ENCODE results near the gene TPX2. TPM values are rescaled to one million over a fixed set of nuclear protein-coding genes. Genes with fewer than 3 reads are reported as not detected.
"Not testable (repeated sequence)": the region's sequence is repeated elsewhere in the genome, so short reads cannot be mapped to it uniquely, and the experiment has no call there.

Gene TPX2
- total RNA-seq, 2 experiments from 2014 or later, result 148 to 159 TPM

DNA sequence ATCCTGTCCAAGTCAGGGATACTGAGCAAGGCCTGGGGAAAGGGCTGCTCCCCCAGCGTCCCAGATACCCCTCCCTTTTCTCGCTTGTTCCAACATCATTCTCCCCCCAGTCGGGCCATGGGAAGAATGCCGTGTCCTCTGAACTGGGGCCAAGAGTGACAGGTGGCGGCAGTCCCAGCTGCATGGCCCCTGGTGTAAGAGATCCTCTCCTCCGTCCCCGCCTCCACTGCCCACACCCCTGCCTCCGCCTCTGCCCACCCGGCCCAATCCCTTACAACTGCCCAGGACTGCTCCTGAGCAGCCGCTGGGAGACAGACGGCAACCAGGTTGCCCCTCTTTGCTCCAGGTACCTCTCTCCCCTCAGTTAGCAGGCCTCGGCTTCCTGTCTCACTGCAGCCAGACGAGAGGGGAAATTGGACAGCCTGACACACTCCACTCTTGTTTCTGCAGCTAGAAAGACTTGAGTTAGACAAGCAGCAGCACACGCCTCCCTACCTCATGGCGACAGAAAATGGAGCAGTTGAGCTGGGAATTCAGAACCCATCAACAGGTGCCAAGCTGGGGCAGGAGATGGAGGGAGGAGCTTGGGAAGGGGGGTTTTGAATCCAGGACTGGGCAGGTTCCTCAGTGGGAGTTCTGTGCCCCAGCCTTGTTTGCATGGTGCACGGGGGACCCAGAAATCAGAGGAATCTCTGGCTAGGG lies 80.1 kb downstream of the TPX2 start, which contains the start of gene MYLK2:
MYLK2 (plus strand) TSS at position 274 of the 702 bp plus-strand sequence; CDS start at position 499, 225 bp downstream.
- Mint-ChIP-seq H3K9me3 (ENCODE audit: low read depth) (no peaks in the 10 kb centered on the region), H3K27me3 (no peaks in the 10 kb centered on the region), H3K27ac (no peak within 1 kb of the TSS), H3K36me3 (no peaks in the 10 kb centered on the region), H3K4me1 (peaks cover 7% of the 10 kb centered on the region), H3K4me3 (no peak within 1 kb of the TSS)
- CTCF ChIA-PET, result interaction anchor here (1.2 to 7.1 kb wide), 5 partner anchors 15 to 212 kb away, joined by 3 to 110 read pairs (median 5); partner anchors contain the start of gene FOXS1
- DNase-seq (no peak), ATAC-seq (no peak)

- H3K4me1 Mint-ChIP-seq, result peaks cover 7% of the 10 kb centered on the region
- H3K36me3 Mint-ChIP-seq, result no peaks in the 10 kb centered on the region
- H3K27me3 Mint-ChIP-seq, result no peaks in the 10 kb centered on the region
- no peak for DNase-seq
- no peak for ATAC-seq
- no peaks in the 10 kb centered on the region for H3K9me3 Mint-ChIP-seq (ENCODE audit: low read depth)
- CTCF ChIA-PET, result interaction anchor here (1.2 to 7.1 kb wide), 6 partner anchors 12 to 211 kb away, joined by 3 to 110 read pairs (median 32); partner anchors contain the start of gene FOXS1
- no peak overlapping the region for H3K27ac Mint-ChIP-seq
- H3K4me3 Mint-ChIP-seq, result no peak overlapping the region
Measured at GRCh38 chr20:31820228-31820627, 81.1 kb downstream of the TPX2 start.

- Mint-ChIP-seq H3K36me3 (no peaks in the 10 kb centered on the region), H3K9me3 (ENCODE audit: low read depth) (no peaks in the 10 kb centered on the region), H3K27me3 (no peaks in the 10 kb centered on the region), H3K4me1 (peaks cover 7% of the 10 kb centered on the region), H3K4me3 (no peak overlapping the region), H3K27ac (no peak overlapping the region)
- DNase-seq (no peak), ATAC-seq (no peak)
- CTCF ChIA-PET, result interaction anchor here (1.0 to 7.1 kb wide), 8 partner anchors 12 to 270 kb away, joined by 3 to 110 read pairs (median 26); partner anchors contain the start of gene FOXS1
Measured at GRCh38 chr20:31821427-31821826, 82.3 kb downstream of the TPX2 start.

DNA sequence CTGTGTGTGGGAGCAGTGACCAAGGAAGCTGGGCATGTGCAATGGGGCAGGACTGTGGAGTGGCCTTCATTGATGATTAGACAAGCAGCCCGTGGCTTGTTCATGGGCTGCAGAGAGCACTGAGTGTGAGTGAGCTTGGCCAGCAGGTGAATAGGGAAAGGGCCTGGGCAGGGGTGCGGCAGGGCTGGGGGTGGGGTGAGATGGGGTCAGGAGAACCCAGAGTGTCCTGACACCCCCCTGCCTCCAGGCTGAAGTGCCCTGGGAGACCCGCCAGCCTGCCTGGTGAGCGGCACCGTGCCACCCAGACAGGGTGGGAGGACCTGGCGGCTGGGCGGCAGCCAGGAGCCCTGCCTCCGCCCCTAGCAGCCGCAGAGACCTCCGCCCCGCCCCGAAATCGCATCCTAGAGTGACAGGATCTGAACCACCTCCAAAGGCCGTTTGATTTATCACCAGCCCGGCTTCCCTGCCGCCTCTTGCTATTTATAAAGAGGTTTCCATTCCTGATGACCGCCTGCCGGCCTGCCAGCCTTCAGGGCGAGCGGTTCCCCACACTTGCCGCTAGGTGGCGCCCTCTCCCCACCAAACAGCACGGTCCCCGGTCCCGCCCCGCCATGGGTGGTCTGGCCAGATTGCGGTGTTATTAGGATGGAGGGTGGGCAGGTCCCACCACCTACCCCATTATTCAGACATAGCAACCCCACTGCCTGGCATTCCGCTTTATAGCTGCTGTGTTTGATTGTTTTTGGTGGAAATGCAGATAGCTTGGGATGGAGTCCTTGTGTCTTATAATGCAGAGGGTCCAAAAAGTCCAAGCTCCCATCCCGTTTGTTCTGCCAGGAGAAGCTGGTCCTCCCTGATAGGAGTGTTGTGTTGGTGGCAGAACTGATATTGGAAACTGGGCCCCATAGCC lies 83.6 kb downstream of the TPX2 start:
- no peak overlapping the region for H3K4me3 Mint-ChIP-seq
- CTCF ChIA-PET, result interaction anchor here (0.6 to 7.1 kb wide), 37 partner anchors 9 to 273 kb away, joined by 3 to 110 read pairs (median 4); partner anchors contain the start of genes FOXS1 and PDRG1
- no peaks in the 10 kb centered on the region for H3K27me3 Mint-ChIP-seq

GRCh38 chr20:31823360-31824124 lies 84.5 kb downstream of the TPX2 start:
- H3K27ac Mint-ChIP-seq, result no peak overlapping the region
- DNase-seq, result no peak
- H3K4me3 Mint-ChIP-seq, result no peak overlapping the region
- ATAC-seq, result no peak
- H3K27me3 Mint-ChIP-seq, result no peaks in the 10 kb centered on the region
- CTCF ChIA-PET, result interaction anchor here (0.6 to 7.1 kb wide), 32 partner anchors 8 to 272 kb away, joined by 3 to 110 read pairs (median 4); partner anchors contain the start of genes FOXS1 and PDRG1
- H3K36me3 Mint-ChIP-seq, result no peaks in the 10 kb centered on the region
- H3K4me1 Mint-ChIP-seq, result peaks cover 7% of the 10 kb centered on the region
- H3K9me3 Mint-ChIP-seq (ENCODE audit: low read depth), result no peaks in the 10 kb centered on the region

More for the DNA sequence above, 83.6 kb downstream of the TPX2 start:
- H3K9me3 Mint-ChIP-seq (ENCODE audit: low read depth), result no peaks in the 10 kb centered on the region
- peaks cover 7% of the 10 kb centered on the region for H3K4me1 Mint-ChIP-seq
- H3K27ac Mint-ChIP-seq, result no peak overlapping the region
- H3K36me3 Mint-ChIP-seq, result no peaks in the 10 kb centered on the region
- ATAC-seq (peak; percentile 90), DNase-seq (peak; percentile 76)

DNA sequence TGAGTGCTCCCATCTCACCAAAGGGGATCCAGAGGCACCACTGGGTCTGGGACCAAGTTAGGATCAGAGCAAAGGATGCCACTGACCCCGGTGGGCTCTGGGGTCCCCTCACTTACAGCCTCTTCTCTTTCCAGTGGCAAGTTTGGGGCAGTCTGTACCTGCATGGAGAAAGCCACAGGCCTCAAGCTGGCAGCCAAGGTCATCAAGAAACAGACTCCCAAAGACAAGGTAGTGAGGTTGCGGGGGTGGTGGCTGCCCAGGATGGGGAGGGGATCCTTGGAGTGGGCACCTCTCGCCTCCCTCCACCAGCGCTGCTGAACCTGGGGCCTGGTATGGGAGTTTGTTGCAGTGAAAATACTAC lies 85.0 kb downstream of the TPX2 start:
- DNase-seq, result no peak
- H3K27me3 Mint-ChIP-seq, result no peaks in the 10 kb centered on the region
- H3K9me3 Mint-ChIP-seq (ENCODE audit: low read depth), result no peaks in the 10 kb centered on the region
- CTCF ChIA-PET, result interaction anchor here (1.0 to 7.1 kb wide), 11 partner anchors 10 to 218 kb away, joined by 3 to 110 read pairs (median 9); partner anchors contain the start of genes FOXS1 and PDRG1
- no peak for ATAC-seq
- H3K4me1 Mint-ChIP-seq, result peaks cover 7% of the 10 kb centered on the region
- H3K27ac Mint-ChIP-seq, result no peak overlapping the region
- no peaks in the 10 kb centered on the region for H3K36me3 Mint-ChIP-seq
- no peak overlapping the region for H3K4me3 Mint-ChIP-seq

GRCh38 chr20:31824554-31825313 lies 85.6 kb downstream of the TPX2 start:
- Mint-ChIP-seq H3K27me3 (no peaks in the 10 kb centered on the region), H3K4me1 (peaks cover 7% of the 10 kb centered on the region), H3K27ac (no peak overlapping the region), H3K36me3 (no peaks in the 10 kb centered on the region), H3K9me3 (ENCODE audit: low read depth) (no peaks in the 10 kb centered on the region), H3K4me3 (no peak overlapping the region)
- ATAC-seq, result no peak
- DNase-seq, result no peak
- CTCF ChIA-PET, result interaction anchor here (0.9 to 7.1 kb wide), 6 partner anchors 9 to 148 kb away, joined by 3 to 110 read pairs (median 4); partner anchors contain the start of genes FOXS1 and PDRG1

DNA sequence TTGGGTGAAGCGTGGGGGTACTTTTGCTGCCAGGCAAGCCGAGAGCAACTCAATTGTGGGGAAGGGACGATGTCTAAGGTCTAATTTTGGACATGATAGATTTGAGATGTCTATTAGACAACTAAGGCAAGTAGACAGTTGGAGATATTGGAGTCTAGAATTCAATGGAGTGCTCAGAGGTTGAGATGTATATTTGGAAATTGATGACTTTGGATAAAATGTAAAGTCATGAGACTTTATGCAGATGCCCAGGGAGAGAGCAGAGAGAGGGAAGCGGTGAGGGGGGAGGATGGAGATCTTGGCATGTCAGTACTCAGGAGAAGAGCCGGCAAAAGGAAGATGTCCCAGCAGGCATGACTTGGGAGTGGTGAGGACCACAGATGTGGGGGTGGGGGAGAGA lies 87.0 kb downstream of the TPX2 start:
- CTCF ChIA-PET, result interaction anchor here (1.5 kb wide), 1 partner anchor 21 kb away, joined by 5 read pairs; no protein-coding TSS in a partner anchor
- DNase-seq, result no peak
- H3K27me3 Mint-ChIP-seq, result no peaks in the 10 kb centered on the region

DNA sequence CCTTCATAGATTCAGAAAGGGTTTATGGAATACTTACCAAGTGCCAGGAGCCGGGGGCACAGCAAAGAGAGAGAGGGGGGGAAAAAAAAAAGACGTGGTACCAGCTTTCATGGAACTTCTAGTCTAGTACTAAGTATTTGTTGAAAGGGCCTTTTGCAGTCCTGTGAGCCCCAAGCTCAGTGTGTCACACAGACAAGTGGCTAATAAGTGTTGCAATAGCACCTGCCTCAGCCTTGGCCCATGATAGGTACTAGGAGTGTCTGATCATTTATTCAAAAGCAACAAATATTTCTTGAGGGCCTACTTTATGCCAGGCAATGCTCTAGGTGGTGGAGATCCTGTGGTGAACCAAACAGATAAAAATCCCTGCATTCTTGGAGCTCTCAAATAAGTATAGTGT lies 88.0 kb downstream of the TPX2 start:
- Mint-ChIP-seq H3K36me3 (no peaks in the 10 kb centered on the region), H3K4me1 (peaks cover 7% of the 10 kb centered on the region), H3K9me3 (ENCODE audit: low read depth) (no peaks in the 10 kb centered on the region), H3K27me3 (no peaks in the 10 kb centered on the region), H3K4me3 (no peak overlapping the region), H3K27ac (no peak overlapping the region)
- no peak for ATAC-seq
- CTCF ChIA-PET, result interaction anchor here (0.6 to 1.5 kb wide), 4 partner anchors 9 to 158 kb away, joined by 3 to 5 read pairs (median 4); no protein-coding TSS in a partner anchor
- DNase-seq, result no peak

More for the DNA sequence above, 87.0 kb downstream of the TPX2 start:
- no peaks in the 10 kb centered on the region for H3K36me3 Mint-ChIP-seq
- no peaks in the 10 kb centered on the region for H3K9me3 Mint-ChIP-seq (ENCODE audit: low read depth)
- peaks cover 7% of the 10 kb centered on the region for H3K4me1 Mint-ChIP-seq
- no peak overlapping the region for H3K27ac Mint-ChIP-seq
- no peak for ATAC-seq
- H3K4me3 Mint-ChIP-seq, result no peak overlapping the region

GRCh38 chr20:31828016-31828415 lies 88.9 kb downstream of the TPX2 start:
- not testable (repeated sequence) for H3K9me3 Mint-ChIP-seq (ENCODE audit: low read depth); H3K27me3 Mint-ChIP-seq; H3K36me3 Mint-ChIP-seq; H3K27ac Mint-ChIP-seq; H3K4me3 Mint-ChIP-seq; ATAC-seq; H3K4me1 Mint-ChIP-seq; DNase-seq
- CTCF ChIA-PET, result interaction anchor here (0.7 to 1.0 kb wide), 2 partner anchors 8 to 204 kb away, joined by 3 read pairs; no protein-coding TSS in a partner anchor

- H3K36me3 Mint-ChIP-seq, result no peaks in the 10 kb centered on the region
- H3K9me3 Mint-ChIP-seq (ENCODE audit: low read depth), result no peaks in the 10 kb centered on the region
- no peaks in the 10 kb centered on the region for H3K4me1 Mint-ChIP-seq
- no peak for ATAC-seq
- DNase-seq, result no peak
- H3K4me3 Mint-ChIP-seq, result no peak overlapping the region
- no peak overlapping the region for H3K27ac Mint-ChIP-seq
- peaks cover under 1% of the 10 kb centered on the region for H3K27me3 Mint-ChIP-seq
- CTCF ChIA-PET, result interaction anchor here (0.9 to 2.4 kb wide), 5 partner anchors 17 to 201 kb away, joined by 3 to 14 read pairs (median 3); no protein-coding TSS in a partner anchor
Measured at GRCh38 chr20:31829731-31830130, 90.6 kb downstream of the TPX2 start.

All from activated CD8-positive, alpha-beta memory T cell treated with anti-CD3 and anti-CD28 coated beads, Interleukin-2, amount 10 ng/mL, durations not matched to agents 7 days and 5 days (primary cell).